Keratinocyte (primary cell): ENCODE measurements around the gene NT5C1B. TPM values are rescaled to one million over a fixed set of nuclear protein-coding genes. Genes with fewer than 3 reads are reported as not detected.

Experiments
- DNase-seq: peaks from one replicate; pipeline ENCODE4 v3.0.0-alpha.2; 2011; ENCODE audit warnings: low read depth, missing footprints, low spot score
- FAIRE-seq: peaks from 2 replicates; lab custom pipeline; 2011; peaks lifted over from hg19 to GRCh38; lab: Jason Lieb, UNC
- H2AFZ ChIP-seq: 2 replicates; pipeline ENCODE4 v1.6.0; 2012; ENCODE audit warnings: low read length, control low read depth, inconsistent platforms; ENCODE audit not compliant: control insufficient read depth
- H3K27ac ChIP-seq: 2 replicates; pipeline ENCODE4 v1.5.1; 2011; ENCODE audit warnings: low read length; ENCODE audit not compliant: control insufficient read depth, insufficient read depth
- H3K27me3 ChIP-seq: 3 replicates; pipeline ENCODE4 v1.6.0; 2011; ENCODE audit warnings: low read length; ENCODE audit not compliant: control insufficient read depth, insufficient read depth; ENCODE audit errors: extremely low read depth
- H3K36me3 ChIP-seq, 2 experiments: 2 replicates in 1 of 2; 3 replicates in 1 of 2; pipeline ENCODE4 v1.5.1; 2011; ENCODE audit warnings: low read length in 2 of 2, mild to moderate bottlenecking in 1 of 2; ENCODE audit not compliant: control insufficient read depth in 2 of 2, insufficient read depth in 2 of 2; ENCODE audit errors: extremely low read depth in 1 of 2
- H3K4me1 ChIP-seq: 3 replicates; pipeline ENCODE4 v1.5.1; 2011; ENCODE audit warnings: low read length; ENCODE audit not compliant: control insufficient read depth, insufficient read depth; ENCODE audit errors: extremely low read depth
- H3K4me2 ChIP-seq: 3 replicates; pipeline ENCODE4 v1.6.0; 2011; ENCODE audit warnings: low read depth, low read length; ENCODE audit not compliant: control insufficient read depth, insufficient read depth; ENCODE audit errors: extremely low read depth
- H3K4me3 ChIP-seq, 3 experiments: fragments of 200-600 bp in 1 of 3; sonication (generic) in 1 of 3; 2 replicates in 2 of 3; 3 replicates in 1 of 3; pipeline ENCODE4 v1.5.1; 2011 to 2016; ENCODE audit warnings: low read length in 3 of 3, mild to moderate bottlenecking in 3 of 3, control low read depth in 2 of 3, inconsistent platforms in 1 of 3, low read depth in 1 of 3, mixed read lengths in 1 of 3, mixed run types in 1 of 3, moderate library complexity in 1 of 3; ENCODE audit not compliant: control insufficient read depth in 2 of 3, insufficient read depth in 2 of 3; ENCODE audit errors: extremely low read depth in 1 of 3
- H3K79me2 ChIP-seq: 2 replicates; pipeline ENCODE4 v1.6.0; 2012; ENCODE audit warnings: low read length; ENCODE audit not compliant: control insufficient read depth, insufficient read depth
- H3K9ac ChIP-seq: 3 replicates; pipeline ENCODE4 v1.6.0; 2011; ENCODE audit warnings: low read length; ENCODE audit not compliant: control insufficient read depth, insufficient read depth; ENCODE audit errors: extremely low read depth
- H3K9me1 ChIP-seq: 3 replicates; pipeline ENCODE4 v1.6.0; 2011; ENCODE audit warnings: low read length; ENCODE audit not compliant: control insufficient read depth, insufficient read depth; ENCODE audit errors: extremely low read depth
- H3K9me3 ChIP-seq: 2 replicates; pipeline ENCODE4 v1.5.1; 2012; ENCODE audit warnings: low read depth, low read length; ENCODE audit not compliant: control insufficient read depth
- H4K20me1 ChIP-seq: 3 replicates; pipeline ENCODE4 v1.6.0; 2011; ENCODE audit warnings: low read length; ENCODE audit not compliant: control insufficient read depth, insufficient read depth; ENCODE audit errors: extremely low read depth
- EZH2 ChIP-seq: IDR thresholded peaks from one replicate; pipeline ENCODE4 v1.6.1; 2012; ENCODE audit warnings: inconsistent platforms, mild to moderate bottlenecking, low read length, moderate library complexity
- dilution Hi-C: fragments of 300-500 bp; cut with MboI; formaldehyde crosslinking; loops from one replicate; pipeline ENCODE4 v1.7.0; 2020; ENCODE audit warnings: low sequenced_read_pairs; ENCODE audit not compliant: extremely low pct_ligation_motif_present
- polyA plus RNA-seq, 5 experiments: library from polyadenylated mRNA; depleted of rRNA in 3 of 5; stranded (reverse) in 3 of 5; stranded (forward) in 1 of 5; unstranded in 1 of 5; fragments of >200 nt; gene quantifications; 1 replicate in 1 of 5; 2 replicates in 3 of 5; 3 replicates in 1 of 5; pipeline versions ENCODE4 v1.2.1 to v1.2.3, GENCODE V29; 2011 to 2012; ENCODE audit warnings: missing spikeins in 2 of 5, low read depth in 1 of 5, low replicate concordance in 1 of 5
- TF ChIP-seq, protein P1 (sequence below), 3 experiments: IDR thresholded peaks in 1 of 3; conservative IDR thresholded peaks in 1 of 3; optimal IDR thresholded peaks in 1 of 3; 2 replicates in 2 of 3; 3 replicates in 1 of 3; pipeline versions ENCODE3 to v1.5.1; 2011; ENCODE audit warnings: low read length in 3 of 3, mild to moderate bottlenecking in 3 of 3, moderate library complexity in 2 of 3, control low read depth in 1 of 3, inconsistent platforms in 1 of 3; ENCODE audit not compliant: insufficient read depth in 2 of 3; ENCODE audit errors: extremely low read depth in 1 of 3

The NT5C1B gene
- polyA plus RNA-seq, 1 donor (not counting 4 experiments of a cell fraction or from before 2014, with no cell fraction given): not detected

DNA sequence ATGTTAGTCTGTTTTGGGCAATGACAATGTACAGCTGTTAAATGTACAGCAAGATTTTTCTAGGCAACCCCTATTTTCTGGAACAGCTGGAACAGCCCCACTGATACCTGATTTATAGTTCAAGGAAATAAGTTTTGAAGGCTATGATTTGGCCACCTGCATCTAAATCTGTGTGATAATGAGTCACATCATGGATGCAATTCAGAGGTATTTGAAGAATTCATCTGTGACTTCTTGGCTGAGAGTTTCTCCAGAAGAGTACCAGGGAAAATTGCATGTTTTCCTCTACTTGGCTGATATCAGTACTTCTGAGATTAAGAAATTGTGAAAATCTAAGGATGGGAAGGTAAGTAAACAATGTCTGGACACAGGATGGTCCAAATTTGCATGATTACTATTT is 40.7 kb upstream of the NT5C1B start:
- H3K9me3 ChIP-seq: peaks cover 2% of the 10 kb centered on the region
- FAIRE-seq (peak; percentile 83), DNase-seq (no peak)
- TF ChIP-seq EZH2: no peak
- TF ChIP-seq, protein P1, sequence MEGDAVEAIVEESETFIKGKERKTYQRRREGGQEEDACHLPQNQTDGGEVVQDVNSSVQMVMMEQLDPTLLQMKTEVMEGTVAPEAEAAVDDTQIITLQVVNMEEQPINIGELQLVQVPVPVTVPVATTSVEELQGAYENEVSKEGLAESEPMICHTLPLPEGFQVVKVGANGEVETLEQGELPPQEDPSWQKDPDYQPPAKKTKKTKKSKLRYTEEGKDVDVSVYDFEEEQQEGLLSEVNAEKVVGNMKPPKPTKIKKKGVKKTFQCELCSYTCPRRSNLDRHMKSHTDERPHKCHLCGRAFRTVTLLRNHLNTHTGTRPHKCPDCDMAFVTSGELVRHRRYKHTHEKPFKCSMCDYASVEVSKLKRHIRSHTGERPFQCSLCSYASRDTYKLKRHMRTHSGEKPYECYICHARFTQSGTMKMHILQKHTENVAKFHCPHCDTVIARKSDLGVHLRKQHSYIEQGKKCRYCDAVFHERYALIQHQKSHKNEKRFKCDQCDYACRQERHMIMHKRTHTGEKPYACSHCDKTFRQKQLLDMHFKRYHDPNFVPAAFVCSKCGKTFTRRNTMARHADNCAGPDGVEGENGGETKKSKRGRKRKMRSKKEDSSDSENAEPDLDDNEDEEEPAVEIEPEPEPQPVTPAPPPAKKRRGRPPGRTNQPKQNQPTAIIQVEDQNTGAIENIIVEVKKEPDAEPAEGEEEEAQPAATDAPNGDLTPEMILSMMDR (optimal IDR thresholded peaks at IDR 0.05 in 1 of 3, IDR thresholded peaks at IDR 0.05 in 1 of 3, conservative IDR thresholded peaks at IDR 0.05 in 1 of 3; ENCODE audit: extremely low read depth in 1 of 3, insufficient read depth in 2 of 3, low read length in 3 of 3): no peak
- no peaks in the 10 kb centered on the region for H3K79me2 ChIP-seq
- dilution Hi-C loops: no loop called here
- peaks cover 45% of the 10 kb centered on the region for H3K4me1 ChIP-seq
- H3K4me2 ChIP-seq: peak overlapping the region; percentile 76
- no peaks in the 10 kb centered on the region for H4K20me1 ChIP-seq
- no peaks in the 10 kb centered on the region for H3K9me1 ChIP-seq
- no peak overlapping the region for H3K9ac ChIP-seq
- H3K27ac ChIP-seq: peak overlapping the region; percentile 49
- H3K4me3 ChIP-seq: peak overlapping the region in 1 of 3 experiments; percentile 48
- no peaks in the 10 kb centered on the region for H3K27me3 ChIP-seq
- no peak overlapping the region for H2AFZ ChIP-seq
- H3K36me3 ChIP-seq: no peaks in the 10 kb centered on the region

DNA sequence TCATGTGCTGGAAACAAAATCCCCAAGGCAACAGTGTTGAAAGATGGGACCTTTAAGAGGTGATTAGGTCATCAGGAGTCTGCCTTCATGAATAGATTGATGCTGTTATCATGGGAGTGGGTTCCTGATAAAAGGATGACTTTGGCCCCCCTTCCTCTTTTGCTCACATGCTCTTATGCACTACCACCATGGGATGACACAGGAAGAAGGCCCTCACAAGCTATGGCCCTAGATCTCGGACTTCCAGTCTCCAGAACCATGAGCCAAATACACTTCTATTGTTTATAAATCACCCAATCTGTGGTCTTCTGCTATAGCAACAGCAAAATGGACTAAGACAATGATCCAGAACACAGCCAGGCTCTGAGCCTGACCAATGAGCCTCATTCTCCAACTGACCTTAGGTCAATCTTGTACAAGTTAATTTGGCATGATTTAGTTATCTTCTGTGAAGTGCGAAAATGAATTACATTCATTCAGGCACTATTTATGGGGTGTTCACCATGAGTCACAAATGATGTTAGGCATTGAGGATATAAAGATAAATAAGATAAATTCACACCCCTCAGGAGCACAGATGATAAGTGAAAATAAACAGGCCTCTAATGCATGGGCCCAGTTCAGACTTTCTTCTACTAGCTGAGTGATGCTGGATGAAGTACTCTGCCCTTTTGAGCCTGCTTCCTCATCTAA is 37.7 kb upstream of the NT5C1B start:
- Histone ChIP-seq H3K9ac (no peak overlapping the region), H3K79me2 (no peaks in the 10 kb centered on the region), H2AFZ (no peak overlapping the region), H3K9me1 (no peaks in the 10 kb centered on the region), H3K4me1 (peaks cover 64% of the 10 kb centered on the region), H3K27me3 (no peaks in the 10 kb centered on the region), H3K9me3 (no peaks in the 10 kb centered on the region), H4K20me1 (no peaks in the 10 kb centered on the region), H3K4me2 (no peak overlapping the region), H3K4me3 (no peak overlapping the region), H3K36me3 (no peaks in the 10 kb centered on the region), H3K27ac (peak overlapping the region; percentile 30)
- FAIRE-seq (peak; percentile 81), DNase-seq (no peak)
- TF ChIP-seq, protein P1 (optimal IDR thresholded peaks at IDR 0.05 in 1 of 3, IDR thresholded peaks at IDR 0.05 in 1 of 3, conservative IDR thresholded peaks at IDR 0.05 in 1 of 3; ENCODE audit: extremely low read depth in 1 of 3, insufficient read depth in 2 of 3, low read length in 3 of 3): no peak
- no peak for TF ChIP-seq EZH2
- dilution Hi-C loops: no loop called here
